Cardiac atrium fibroblast (primary cell): ENCODE measurements around the gene ZNF350. TPM values are rescaled to one million over a fixed set of nuclear protein-coding genes. Genes with fewer than 3 reads are reported as not detected.

ENCODE experiments used
- total RNA-seq: library from RNA; depleted of rRNA; stranded (reverse); fragments of >200 nt; gene quantifications from 2 replicates; pipeline ENCODE4 v1.2.3, GENCODE V29; 2015

The ZNF350 gene
- total RNA-seq, result 6.9 and 7.1 TPM in 2 replicates

DNA sequence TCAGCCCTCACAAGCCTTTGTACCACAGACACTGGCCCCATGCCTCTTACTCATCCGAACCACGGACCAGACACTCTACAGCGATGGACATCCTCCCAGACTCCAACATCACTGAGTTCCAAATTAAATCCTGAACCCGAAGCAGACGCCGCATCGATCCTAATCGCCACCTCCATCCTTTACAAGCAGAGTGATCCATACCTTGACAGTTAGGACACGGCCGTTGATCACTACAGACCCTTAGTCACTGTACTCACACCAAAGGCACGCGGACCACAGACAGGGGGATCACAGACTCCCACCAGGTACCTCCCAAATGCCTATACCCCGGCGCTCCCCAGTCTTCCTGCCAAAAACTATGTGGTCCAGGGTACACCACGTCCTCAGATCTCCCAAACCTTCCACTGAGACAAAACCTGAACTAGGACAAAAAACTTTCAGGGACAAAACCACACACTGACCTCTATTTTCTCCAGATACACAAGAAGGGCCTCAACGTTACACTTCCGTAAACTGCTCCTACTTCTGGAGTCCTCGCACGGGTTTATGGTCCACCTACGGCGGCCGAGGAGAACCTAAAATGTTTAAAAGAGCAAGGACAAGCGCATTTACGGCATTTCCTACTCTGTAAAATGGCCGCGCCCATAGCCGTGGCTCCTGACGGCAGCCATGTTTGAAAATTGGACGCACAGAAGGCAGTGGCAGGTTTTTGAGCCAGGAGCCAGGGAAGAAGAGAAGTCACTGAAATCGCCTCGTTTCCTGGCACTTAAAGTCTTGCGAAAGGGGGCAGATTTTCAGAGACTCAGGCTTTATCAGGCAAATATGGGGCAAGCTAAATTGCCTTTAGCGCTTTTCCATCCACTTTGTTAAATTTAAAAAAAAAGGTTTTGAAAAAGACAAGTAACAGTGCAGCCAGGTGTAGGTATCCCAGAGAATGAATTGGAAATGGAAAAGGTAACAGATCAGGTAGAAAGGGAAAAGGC, at the start of gene ZNF350:
ZNF350 (minus strand) TSS at position 532 of the 983 bp plus-strand sequence. CDS start 12,480 bp downstream, outside the sequence.

DNA sequence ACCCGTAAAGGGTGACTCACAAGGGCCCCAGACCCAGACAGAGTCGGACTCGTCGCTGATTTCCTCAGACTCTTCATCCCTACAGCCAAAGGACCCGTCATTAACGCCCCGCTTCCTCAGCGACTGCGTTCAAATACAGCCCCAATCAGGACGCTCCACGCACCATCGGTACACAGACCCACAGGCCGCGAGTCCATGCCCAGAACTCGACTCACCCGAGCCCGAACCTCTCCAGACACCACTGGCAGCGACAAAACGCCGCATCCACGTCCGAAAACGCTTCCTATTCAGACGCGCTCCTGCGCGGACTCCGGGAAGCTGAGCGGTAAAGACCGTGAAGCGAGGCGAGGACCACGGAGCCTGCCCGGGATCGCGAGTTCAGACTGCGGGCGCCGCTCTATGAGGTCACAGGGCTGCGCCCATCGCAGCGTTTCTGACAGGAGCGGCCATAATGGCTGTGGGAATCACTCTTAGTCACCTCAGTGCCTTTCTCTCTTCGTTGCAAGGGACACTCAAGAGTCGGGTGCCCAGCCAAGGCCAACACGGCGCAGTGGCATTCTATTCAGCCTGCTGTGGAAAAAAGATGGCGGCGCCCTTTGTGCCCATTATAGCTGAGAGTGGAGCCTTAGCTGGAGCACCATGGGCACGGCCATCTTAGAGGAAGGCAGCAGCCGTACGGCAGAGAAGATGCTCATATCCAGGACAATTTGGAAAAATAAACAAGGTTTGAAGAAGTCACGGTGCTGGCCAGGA, 41.6 kb upstream of the ZNF350 start, which contains the start of gene ZNF614:
ZNF614 (minus strand) TSS at position 353 of the 753 bp plus-strand sequence. CDS start 2,634 bp downstream, outside the sequence.

DNA sequence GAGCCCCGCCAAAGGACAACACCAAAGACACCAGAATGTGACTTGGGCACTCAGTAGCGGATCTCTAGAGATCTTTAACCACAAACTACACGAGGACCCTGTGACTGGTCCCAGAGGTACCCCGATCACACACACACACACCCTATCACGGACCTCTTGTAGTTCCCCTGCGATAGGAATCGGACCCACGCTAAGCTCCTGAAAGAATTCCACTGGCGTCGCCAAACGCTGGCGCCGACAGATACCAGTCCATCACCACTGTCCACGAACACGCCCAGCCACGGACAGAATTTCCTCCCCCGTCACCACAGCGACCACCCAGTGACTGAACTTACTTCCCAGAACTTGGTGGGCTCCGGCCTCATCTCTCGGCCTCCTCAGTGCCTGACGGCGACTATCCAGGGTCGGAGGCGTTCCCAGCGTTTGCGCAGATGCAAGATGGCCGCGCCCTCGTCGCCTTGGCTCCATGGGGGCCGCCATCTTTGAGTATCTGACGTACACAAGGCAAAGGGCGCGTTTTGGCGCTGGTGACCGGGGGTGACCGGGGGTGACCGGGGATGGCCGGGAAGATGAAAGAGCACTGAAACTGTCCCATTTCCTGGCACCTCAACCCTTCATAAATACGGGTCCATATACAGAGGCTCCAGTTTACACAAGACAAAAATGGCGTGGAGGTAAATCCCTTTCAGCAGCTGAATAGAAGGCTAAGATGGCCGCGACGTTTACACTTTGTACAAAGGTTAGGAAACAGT, 21.3 kb upstream of the ZNF350 start, which contains the start of gene ZNF615:
ZNF615 (minus strand) TSS at position 406 of the 752 bp plus-strand sequence. CDS start 4,500 bp downstream, outside the sequence.

DNA sequence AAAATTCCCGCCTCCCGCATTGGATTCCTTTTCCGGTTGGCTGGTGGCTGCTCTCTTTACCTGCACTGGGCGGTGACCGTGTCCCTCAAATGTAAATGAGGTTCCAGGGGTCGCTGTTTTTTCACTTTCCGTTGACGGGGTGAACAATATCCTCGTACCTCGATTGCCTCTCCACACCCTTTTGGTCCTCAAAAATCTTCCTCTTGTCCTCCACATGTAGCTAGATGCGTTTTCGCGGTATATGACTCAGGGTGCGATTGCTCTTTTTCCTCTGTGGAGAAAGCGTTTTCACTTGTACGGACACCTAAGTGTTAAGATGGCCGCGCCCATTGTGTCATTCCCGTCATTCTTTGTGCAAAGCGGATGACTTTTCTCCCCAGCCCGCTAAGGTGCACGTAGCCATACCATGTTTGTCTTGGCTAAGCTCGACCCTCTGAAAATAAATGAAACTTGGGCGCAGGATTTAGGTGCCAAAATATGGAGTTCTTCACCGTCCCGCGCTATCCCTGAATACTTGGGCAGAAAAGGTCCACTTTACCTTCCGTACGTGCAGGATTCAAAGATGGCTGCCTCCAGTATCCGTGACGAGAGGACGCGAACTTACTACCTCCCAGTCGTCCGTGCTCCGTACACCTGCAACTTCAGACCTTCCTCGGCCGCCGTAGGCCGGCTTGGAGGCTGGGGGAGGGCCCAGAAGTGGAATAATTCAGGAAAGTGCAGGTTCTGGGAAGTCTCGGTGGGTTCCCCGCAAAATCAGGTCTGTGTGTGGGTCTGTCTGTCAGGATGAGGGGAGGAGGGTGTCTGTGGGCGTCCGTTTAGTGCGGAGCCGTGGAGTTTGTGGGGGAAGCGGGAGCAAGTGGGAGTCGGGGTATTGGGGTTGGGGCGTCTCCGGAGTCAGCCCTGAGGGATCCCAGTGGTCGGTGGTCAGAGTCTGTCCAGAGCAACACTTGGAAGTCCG, 59.6 kb downstream of the ZNF350 start, which contains the start of gene ZNF613:
ZNF613 (plus strand) TSS at position 689 of the 958 bp plus-strand sequence. CDS start 8,749 bp downstream, outside the sequence.

Other genes starting within 250 kb of the ZNF350 start
- 0.18 TPM in 1 of 2 replicates, not detected in the other for gene FPR1, start 235.0 kb downstream of the ZNF350 start, total RNA-seq
- gene FPR2, start 225.7 kb downstream of the ZNF350 start, total RNA-seq, result not detected in 2 replicates
- not detected in 2 replicates for gene FPR3, start 191.7 kb downstream of the ZNF350 start, total RNA-seq
- 5.2 and 13.0 TPM in 2 replicates for gene ZNF577, start 98.9 kb downstream of the ZNF350 start, total RNA-seq
- gene ZNF649, start 81.8 kb downstream of the ZNF350 start, total RNA-seq, result 4.7 and 9.1 TPM in 2 replicates
- gene ZNF613, start 59.4 kb downstream of the ZNF350 start, total RNA-seq, result 9.6 and 11.2 TPM in 2 replicates
- gene ZNF615, start 21.4 kb upstream of the ZNF350 start, total RNA-seq, result 9.6 and 17.3 TPM in 2 replicates
- 8.5 and 8.7 TPM in 2 replicates for gene ZNF614, start 41.5 kb upstream of the ZNF350 start, total RNA-seq
- 3.1 and 5.8 TPM in 2 replicates for gene ZNF432, start 62.0 kb upstream of the ZNF350 start, total RNA-seq
- 20.4 and 21.5 TPM in 2 replicates for gene ZNF841, start 108.9 kb upstream of the ZNF350 start, total RNA-seq
- gene ZNF616, start 153.1 kb upstream of the ZNF350 start, total RNA-seq, result 5.4 and 8.4 TPM in 2 replicates
- 3.1 and 11.0 TPM in 2 replicates for gene ZNF836, start 184.8 kb upstream of the ZNF350 start, total RNA-seq
- 212 and 214 TPM in 2 replicates for gene PPP2R1A, start 203.2 kb upstream of the ZNF350 start, total RNA-seq